Choroid plexus epithelial cell (primary cell): ENCODE measurements around the gene DCUN1D3.

Experiments
- DNase-seq: peaks from one replicate; pipeline ENCODE4 v3.0.0-alpha.2; 2010; ENCODE audit warnings: low read depth
- H3K4me3 ChIP-seq: 2 replicates; pipeline ENCODE4 v1.5.1; 2011; ENCODE audit warnings: low read depth, mild to moderate bottlenecking, control low read depth, low read length, moderate library complexity
- TF ChIP-seq, protein P1 (sequence below): conservative IDR thresholded peaks from 2 replicates; pipeline ENCODE4 v1.5.1; 2011; ENCODE audit warnings: low read depth, mild to moderate bottlenecking, control low read depth, inconsistent platforms, low read length, moderate library complexity

Gene DCUN1D3

DNA sequence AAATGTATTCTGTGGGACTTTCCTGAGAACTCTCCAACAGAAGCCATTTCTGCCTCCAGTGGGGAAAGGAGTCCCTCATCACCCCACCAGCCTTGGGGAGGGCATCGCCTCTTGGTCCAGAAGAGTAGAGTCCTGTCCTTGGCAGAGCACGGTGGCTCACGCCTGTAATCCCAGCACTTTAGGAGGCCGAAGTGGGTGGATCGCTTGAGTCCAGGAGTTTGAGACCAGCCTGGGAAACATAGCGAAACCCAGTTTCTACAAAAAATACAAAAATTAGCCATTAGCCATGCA lies 41.4 kb upstream of the DCUN1D3 start:
- no peak for DNase-seq
- TF ChIP-seq, protein P1, sequence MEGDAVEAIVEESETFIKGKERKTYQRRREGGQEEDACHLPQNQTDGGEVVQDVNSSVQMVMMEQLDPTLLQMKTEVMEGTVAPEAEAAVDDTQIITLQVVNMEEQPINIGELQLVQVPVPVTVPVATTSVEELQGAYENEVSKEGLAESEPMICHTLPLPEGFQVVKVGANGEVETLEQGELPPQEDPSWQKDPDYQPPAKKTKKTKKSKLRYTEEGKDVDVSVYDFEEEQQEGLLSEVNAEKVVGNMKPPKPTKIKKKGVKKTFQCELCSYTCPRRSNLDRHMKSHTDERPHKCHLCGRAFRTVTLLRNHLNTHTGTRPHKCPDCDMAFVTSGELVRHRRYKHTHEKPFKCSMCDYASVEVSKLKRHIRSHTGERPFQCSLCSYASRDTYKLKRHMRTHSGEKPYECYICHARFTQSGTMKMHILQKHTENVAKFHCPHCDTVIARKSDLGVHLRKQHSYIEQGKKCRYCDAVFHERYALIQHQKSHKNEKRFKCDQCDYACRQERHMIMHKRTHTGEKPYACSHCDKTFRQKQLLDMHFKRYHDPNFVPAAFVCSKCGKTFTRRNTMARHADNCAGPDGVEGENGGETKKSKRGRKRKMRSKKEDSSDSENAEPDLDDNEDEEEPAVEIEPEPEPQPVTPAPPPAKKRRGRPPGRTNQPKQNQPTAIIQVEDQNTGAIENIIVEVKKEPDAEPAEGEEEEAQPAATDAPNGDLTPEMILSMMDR = no peak
- no peak overlapping the region for H3K4me3 ChIP-seq

DNA sequence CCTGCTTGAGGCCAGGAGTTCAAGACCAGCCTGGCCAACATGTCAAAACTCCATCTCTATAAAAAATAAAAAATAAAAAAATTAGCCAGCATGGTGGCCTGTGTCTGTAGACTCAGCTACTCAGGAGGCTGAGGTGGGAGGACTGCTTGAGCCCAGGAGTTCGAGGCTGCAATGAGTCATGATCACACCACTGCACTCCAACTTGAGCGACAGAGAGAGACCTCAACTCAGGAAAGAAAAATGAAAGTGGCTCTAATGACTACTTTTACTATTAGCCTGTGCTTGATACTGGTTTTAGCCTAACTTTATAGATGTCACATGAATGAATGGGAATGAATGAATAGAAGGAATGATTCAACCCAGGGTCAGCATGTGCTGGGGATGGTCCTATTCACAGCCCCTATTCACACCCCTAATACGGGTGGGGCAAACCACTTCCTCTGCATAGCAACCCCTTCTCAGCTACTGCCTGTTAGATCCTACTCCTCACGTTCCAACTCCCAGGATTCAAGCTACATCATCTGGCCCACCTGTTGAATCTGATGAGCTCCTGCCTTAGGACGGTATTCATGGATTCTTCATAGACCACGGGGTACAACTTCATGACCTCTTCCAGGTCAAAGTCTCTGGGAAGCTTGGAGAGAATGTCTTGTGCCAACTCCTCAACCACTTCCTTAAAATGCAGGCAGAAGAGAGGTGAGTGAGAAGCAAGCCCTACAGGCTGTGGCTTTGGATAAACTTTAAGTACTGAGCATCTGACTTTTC lies 40.9 kb upstream of the DCUN1D3 start:
- TF ChIP-seq, protein P1 = no peak
- H3K4me3 ChIP-seq = no peak overlapping the region
- no peak for DNase-seq

DNA sequence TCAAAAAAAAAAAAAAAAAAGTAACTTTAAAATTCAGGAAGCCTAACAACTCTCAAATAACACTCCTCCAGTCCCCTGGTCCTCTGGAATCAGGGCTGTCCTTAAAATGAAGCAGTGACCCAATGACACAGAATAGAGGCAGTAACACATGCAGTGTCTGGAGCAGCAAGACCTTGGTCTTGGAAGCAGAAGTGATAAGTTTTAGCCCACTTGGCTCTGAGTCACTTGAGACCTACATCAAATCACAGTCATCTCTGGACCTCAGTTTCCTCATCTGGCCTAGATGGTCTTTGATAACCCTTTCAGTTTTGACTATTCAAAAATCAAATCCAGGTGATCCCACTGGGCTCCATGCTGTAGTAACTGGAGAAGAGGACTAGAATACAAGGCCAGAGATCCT lies 39.5 kb upstream of the DCUN1D3 start:
- TF ChIP-seq, protein P1 = no peak
- no peak for DNase-seq
- H3K4me3 ChIP-seq = no peak overlapping the region

DNA sequence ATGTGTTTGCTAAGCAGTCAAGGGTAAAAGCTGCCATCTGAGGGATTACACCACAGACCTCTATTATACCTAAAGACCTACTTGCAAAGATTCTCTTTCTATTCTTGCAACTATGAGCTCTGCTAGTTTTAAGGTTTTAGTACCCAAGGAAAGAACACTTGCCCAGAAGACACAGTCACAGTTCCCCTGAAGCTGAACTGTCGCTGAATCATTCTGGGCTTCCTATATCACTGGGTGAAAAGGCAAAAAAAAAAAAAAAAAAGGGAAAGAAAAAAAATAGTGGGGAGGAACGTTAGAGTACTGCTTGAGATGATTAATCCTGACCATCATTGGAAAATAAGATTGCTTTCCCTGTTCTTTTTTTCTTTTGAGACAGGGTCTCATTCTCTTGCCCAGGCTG lies 38.3 kb upstream of the DCUN1D3 start:
- no peak overlapping the region for H3K4me3 ChIP-seq
- TF ChIP-seq, protein P1 = no peak
- DNase-seq = peak; percentile 44

DNA sequence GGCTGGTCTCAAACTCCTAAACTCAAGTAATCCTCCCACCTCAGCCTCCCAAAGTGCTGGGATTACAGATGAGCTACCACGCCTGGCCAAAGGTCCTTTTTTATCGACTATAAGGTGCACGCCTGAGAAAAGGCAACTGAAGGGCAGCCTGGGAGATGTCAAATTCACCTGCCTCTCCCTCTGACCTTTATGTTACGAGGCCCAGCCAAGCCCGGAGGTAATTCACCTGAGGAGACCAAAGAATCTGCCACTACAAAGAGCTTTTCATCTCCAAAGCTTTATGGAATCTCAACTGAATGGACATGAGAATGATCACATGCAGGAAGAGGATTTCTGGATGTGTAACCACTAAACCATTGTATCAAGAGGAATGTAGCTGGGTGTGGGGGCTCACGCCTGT lies 37.6 kb upstream of the DCUN1D3 start:
- TF ChIP-seq, protein P1 = no peak
- no peak for DNase-seq
- no peak overlapping the region for H3K4me3 ChIP-seq

DNA sequence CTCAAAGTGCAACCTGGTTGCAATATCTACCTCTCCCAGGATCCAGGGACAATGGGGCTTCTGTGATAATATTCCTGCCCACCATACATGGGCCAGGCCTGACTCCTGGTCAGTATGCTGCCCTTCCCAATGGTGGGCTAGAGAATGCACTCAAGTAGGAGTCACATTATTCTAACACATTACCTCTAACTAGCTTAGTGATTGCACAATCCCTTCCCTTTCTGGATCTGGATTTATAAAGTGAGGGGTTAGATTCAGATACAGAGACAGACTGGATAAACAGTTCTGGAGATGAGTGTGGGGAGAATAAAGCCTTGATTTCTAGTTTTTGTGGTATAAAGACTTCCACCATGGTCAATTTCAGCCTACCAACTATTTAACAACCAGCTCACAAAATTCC lies 33.4 kb upstream of the DCUN1D3 start:
- H3K4me3 ChIP-seq = no peak overlapping the region
- no peak for DNase-seq
- TF ChIP-seq, protein P1 = no peak

DNA sequence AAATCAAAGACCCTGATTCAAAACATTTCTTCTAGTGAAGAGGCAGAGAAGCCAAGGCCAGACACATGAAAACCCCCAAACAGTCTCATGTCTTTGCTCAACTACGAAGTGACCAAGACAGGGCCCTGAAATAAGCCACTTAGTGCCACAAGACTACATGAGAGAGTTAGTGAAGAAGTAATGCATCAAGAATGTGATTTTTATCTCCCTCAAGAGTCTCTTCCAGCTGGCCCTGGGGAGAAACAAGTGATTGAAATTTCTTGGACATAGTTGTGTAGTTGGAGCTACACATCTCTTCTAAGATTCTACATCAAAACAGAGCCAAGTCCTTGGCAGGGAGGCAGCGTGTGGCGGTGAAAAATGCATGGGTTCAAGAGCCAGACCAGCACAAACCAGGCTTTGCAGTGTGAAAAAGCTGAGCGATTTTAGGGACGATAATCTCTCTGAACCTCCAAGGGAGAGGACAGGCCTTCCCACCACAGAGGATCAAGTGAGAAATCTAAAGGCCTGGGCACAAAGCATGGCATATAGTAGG lies 31.0 kb upstream of the DCUN1D3 start:
- TF ChIP-seq, protein P1 = no peak
- DNase-seq = no peak
- no peak overlapping the region for H3K4me3 ChIP-seq
